ENCODE results near the gene MTMR10. TPM values are rescaled to one million over a fixed set of nuclear protein-coding genes. Genes with fewer than 3 reads are reported as not detected.
A peak's percentile ranks its signal among the peaks of the same experiment; 100 is the strongest.

The MTMR10 gene
- total RNA-seq, 2 donors from 2014 or later, result 14.5 to 22.3 TPM

DNA sequence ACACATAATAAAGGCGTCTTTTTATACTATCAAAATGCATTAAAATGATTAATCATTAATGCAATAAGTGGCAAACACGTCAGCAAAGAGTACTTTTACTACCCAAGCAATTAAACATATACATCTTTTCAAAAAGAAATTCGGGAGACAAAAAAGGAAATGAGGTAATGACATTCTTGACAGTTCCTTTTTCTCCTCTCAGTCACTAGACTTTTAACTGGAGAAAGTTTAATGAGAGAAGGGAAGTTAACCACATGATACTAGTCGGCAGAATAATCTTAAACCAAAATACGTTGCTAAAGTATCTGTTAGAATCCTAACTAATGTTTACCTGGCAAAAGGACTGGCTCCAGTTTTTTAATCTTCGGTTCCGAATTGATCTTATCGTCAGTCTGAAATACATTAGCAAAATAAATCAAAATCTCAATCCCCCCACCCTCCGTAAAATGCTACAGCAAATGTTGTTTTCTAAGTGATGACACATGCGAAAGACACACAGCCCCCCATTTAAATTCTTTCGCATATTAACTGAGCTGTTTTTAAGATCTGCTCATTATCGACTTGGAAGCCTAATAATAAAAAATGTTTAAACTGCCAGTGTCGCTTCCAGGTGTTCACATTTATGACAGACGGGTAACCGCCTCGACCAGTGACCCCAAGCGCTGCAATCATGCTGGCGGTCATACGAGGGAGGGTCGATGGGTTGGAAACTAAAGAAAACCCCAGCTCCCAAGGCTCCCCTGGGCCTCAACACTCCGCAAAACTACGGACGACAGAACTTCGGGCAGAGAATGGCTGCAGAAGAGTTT is 778 bp downstream of the MTMR10 start:
- intact Hi-C loops (cut with DNase I), result no loop called here
- peak; percentile 12 for ATAC-seq
- Histone ChIP-seq H3K36me3 (replicated peaks in 1 of 2; ENCODE audit: insufficient read depth in 1 of 2, low read depth in 2 of 2) (no peaks in the 10 kb centered on the region), H3K27ac (peak overlapping the region; percentile 74 to 98 (median 96)), H3K27me3 (no peaks in the 10 kb centered on the region), H3K9me3 (no peaks in the 10 kb centered on the region), H3K4me3 (peak overlapping the region; percentile 80 to 93), H3K4me1 (peaks cover 34% of the 10 kb centered on the region)
- WGBS, 2 donors, result 1 to 2% methylated on average over 17 to 24 of the region's 24 CpGs
- no peak for DNase-seq
- no peak for TF ChIP-seq POLR2A (IDR thresholded peaks at IDR 0.05)
- TF ChIP-seq, protein P1, sequence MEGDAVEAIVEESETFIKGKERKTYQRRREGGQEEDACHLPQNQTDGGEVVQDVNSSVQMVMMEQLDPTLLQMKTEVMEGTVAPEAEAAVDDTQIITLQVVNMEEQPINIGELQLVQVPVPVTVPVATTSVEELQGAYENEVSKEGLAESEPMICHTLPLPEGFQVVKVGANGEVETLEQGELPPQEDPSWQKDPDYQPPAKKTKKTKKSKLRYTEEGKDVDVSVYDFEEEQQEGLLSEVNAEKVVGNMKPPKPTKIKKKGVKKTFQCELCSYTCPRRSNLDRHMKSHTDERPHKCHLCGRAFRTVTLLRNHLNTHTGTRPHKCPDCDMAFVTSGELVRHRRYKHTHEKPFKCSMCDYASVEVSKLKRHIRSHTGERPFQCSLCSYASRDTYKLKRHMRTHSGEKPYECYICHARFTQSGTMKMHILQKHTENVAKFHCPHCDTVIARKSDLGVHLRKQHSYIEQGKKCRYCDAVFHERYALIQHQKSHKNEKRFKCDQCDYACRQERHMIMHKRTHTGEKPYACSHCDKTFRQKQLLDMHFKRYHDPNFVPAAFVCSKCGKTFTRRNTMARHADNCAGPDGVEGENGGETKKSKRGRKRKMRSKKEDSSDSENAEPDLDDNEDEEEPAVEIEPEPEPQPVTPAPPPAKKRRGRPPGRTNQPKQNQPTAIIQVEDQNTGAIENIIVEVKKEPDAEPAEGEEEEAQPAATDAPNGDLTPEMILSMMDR (IDR thresholded peaks at IDR 0.05), result no peak

DNA sequence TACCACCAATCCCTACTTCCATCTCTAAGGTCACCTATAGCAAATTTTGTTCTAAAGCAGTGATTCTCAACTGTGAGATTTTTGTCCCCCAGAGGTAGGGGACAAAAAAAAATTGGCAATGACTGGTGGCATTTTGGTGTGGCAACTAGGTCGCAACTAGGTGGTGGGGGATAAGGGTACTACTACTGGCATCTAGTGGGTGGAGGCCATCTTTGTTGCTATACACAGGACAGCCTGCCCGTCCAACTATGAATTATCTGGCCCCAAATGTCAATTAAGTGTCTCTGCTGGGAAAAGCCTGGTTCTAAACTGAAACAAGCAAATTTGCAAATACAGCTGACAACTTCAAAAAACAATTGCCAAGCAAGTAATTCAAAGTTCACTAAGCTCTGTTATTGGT is 1.4 kb downstream of the MTMR10 start:
- Histone ChIP-seq H3K36me3 (replicated peaks in 1 of 2; ENCODE audit: insufficient read depth in 1 of 2, low read depth in 2 of 2) (no peaks in the 10 kb centered on the region), H3K9me3 (no peaks in the 10 kb centered on the region), H3K27me3 (no peaks in the 10 kb centered on the region), H3K27ac (peak overlapping the region in 1 of 4 donors; percentile 96), H3K4me3 (no peak overlapping the region), H3K4me1 (peaks cover 41% of the 10 kb centered on the region)
- intact Hi-C loops (cut with DNase I), result no loop called here
- WGBS, 2 donors, result 36 to 53% methylated on average over 2 of the region's 2 CpGs
- DNase-seq (no peak), ATAC-seq (no peak)
- TF ChIP-seq POLR2A (IDR thresholded peaks at IDR 0.05), result no peak
- TF ChIP-seq, protein P1 (IDR thresholded peaks at IDR 0.05), result peak in 1 of 7 experiments; percentile 10

- H3K27ac ChIP-seq, result peak overlapping the region in 2 of 4 donors; percentile 22 to 46
- peaks cover 42% of the 10 kb centered on the region for H3K4me1 ChIP-seq
- DNase-seq, result peak in 3 of 4 donors; percentile 15 to 39 (median 33)
- H3K9me3 ChIP-seq, result no peaks in the 10 kb centered on the region
- 20 to 46% methylated on average over 3 of the region's 3 CpGs for WGBS, 2 donors
- H3K36me3 ChIP-seq (replicated peaks in 1 of 2; ENCODE audit: insufficient read depth in 1 of 2, low read depth in 2 of 2), result no peaks in the 10 kb centered on the region
- TF ChIP-seq, protein P1 (IDR thresholded peaks at IDR 0.05), result no peak
- no peak for TF ChIP-seq POLR2A (IDR thresholded peaks at IDR 0.05)
- H3K4me3 ChIP-seq, result no peak overlapping the region
- ATAC-seq, result peak; percentile 29
- intact Hi-C loops (cut with DNase I), result no loop called here
- no peaks in the 10 kb centered on the region for H3K27me3 ChIP-seq
Observed at GRCh38 chr15:30985081-30985531, 6.3 kb downstream of the MTMR10 start.

- no peak for DNase-seq
- peak overlapping the region in 2 of 4 donors; percentile 22 to 46 for H3K27ac ChIP-seq
- H3K9me3 ChIP-seq, result no peaks in the 10 kb centered on the region
- WGBS, 2 donors, result 53 to 56% methylated on average over 6 of the region's 6 CpGs
- no peak for ATAC-seq
- intact Hi-C loops (cut with DNase I), result no loop called here
- H3K36me3 ChIP-seq (replicated peaks in 1 of 2; ENCODE audit: insufficient read depth in 1 of 2, low read depth in 2 of 2), result no peaks in the 10 kb centered on the region
- no peak overlapping the region for H3K4me3 ChIP-seq
- TF ChIP-seq, protein P1 (IDR thresholded peaks at IDR 0.05), result peak in 1 of 7 experiments; percentile 1
- TF ChIP-seq POLR2A (IDR thresholded peaks at IDR 0.05), result no peak
- no peaks in the 10 kb centered on the region for H3K27me3 ChIP-seq
- H3K4me1 ChIP-seq, result peaks cover 37% of the 10 kb centered on the region
Observed at GRCh38 chr15:30984542-30984941, 6.9 kb downstream of the MTMR10 start.
